Left ventricle myocardium inferior (tissue), 1 donor: ENCODE data around the gene GPR107. TPM values are rescaled to one million over a fixed set of nuclear protein-coding genes. Genes with fewer than 3 reads are reported as not detected.
A peak's percentile ranks its signal among the peaks of the same experiment; 100 is the strongest.

Experiments
- DNase-seq: peaks from one replicate; pipeline ENCODE4 v3.0.0-alpha.2; 2020
- H3K27ac ChIP-seq: fragments of 200-600 bp; replicated peaks from 2 replicates; pipeline ENCODE4 v1.8.0; 2021
- H3K27me3 ChIP-seq: fragments of 200-600 bp; 2 replicates; pipeline ENCODE4 v1.8.0; 2021; ENCODE audit warnings: low read depth
- H3K36me3 ChIP-seq: fragments of 200-600 bp; 2 replicates; pipeline ENCODE4 v1.8.0; 2021
- H3K4me1 ChIP-seq: fragments of 200-600 bp; 2 replicates; pipeline ENCODE4 v1.8.0; 2021
- H3K4me3 ChIP-seq: fragments of 200-600 bp; 2 replicates; pipeline ENCODE4 v1.8.0; 2021; ENCODE audit warnings: mild to moderate bottlenecking, moderate library complexity
- H3K9me3 ChIP-seq: fragments of 200-600 bp; replicated peaks from 2 replicates; pipeline ENCODE4 v1.8.0; 2021
- intact Hi-C: fragments of 100-400 bp; cut with micrococcal nuclease; formaldehyde crosslinking; loops from one replicate; pipeline ENCODE4 v1.11.0; 2022
- total RNA-seq: library from RNA; stranded (reverse); fragmentation: NEBNext Ultra II Directional; extraction: Animal tissue kit (Norgen Biotek cat#: 25700); gene quantifications from one replicate; pipeline ENCODE4 v1.2.1, GENCODE V29; 2021
- TF ChIP-seq, protein P1 (sequence below): fragments of 200-600 bp; IDR thresholded peaks from 2 replicates; pipeline ENCODE4 v1.8.0; 2021; ENCODE audit warnings: antibody characterized with exemption, mild to moderate bottlenecking, borderline replicate concordance
- donor health status: DM: no; HTN: yes; CAD: no; lungs with severe emphysema.

GPR107 gene
- total RNA-seq, 1 donor from 2014 or later = 23.3 TPM

DNA sequence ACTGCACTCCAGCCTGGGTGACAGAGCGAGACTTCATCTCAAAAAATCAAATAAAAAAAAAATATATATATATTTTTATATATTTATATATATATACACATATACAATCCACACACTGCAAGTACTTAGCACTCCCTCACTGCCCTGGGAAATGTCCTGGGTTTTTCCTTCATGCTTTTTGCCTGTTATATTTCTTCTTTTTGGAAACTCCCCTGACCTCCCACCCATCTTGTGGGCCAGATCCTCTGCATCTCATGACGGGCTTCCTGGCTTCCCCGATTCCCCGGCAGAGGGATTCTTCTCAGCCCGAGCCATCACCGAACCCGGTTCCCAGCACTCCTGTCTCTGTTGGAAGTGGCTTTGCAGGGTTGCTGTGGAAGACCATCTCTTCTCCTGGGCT, 79.0 kb downstream of the GPR107 start:
- TF ChIP-seq, protein P1, sequence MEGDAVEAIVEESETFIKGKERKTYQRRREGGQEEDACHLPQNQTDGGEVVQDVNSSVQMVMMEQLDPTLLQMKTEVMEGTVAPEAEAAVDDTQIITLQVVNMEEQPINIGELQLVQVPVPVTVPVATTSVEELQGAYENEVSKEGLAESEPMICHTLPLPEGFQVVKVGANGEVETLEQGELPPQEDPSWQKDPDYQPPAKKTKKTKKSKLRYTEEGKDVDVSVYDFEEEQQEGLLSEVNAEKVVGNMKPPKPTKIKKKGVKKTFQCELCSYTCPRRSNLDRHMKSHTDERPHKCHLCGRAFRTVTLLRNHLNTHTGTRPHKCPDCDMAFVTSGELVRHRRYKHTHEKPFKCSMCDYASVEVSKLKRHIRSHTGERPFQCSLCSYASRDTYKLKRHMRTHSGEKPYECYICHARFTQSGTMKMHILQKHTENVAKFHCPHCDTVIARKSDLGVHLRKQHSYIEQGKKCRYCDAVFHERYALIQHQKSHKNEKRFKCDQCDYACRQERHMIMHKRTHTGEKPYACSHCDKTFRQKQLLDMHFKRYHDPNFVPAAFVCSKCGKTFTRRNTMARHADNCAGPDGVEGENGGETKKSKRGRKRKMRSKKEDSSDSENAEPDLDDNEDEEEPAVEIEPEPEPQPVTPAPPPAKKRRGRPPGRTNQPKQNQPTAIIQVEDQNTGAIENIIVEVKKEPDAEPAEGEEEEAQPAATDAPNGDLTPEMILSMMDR = no peak
- H3K36me3 ChIP-seq = peaks cover 51% of the 10 kb centered on the region
- no peak for DNase-seq

GRCh38 chr9:130137081-130137640, 83.5 kb downstream of the GPR107 start:
- H3K36me3 ChIP-seq = peaks cover 23% of the 10 kb centered on the region
- intact Hi-C loops = no loop called here
- no peaks in the 10 kb centered on the region for H3K27me3 ChIP-seq
- no peak for DNase-seq
- peaks cover 36% of the 10 kb centered on the region for H3K4me1 ChIP-seq
- TF ChIP-seq, protein P1 = no peak
- H3K9me3 ChIP-seq = no peaks in the 10 kb centered on the region
- no peak overlapping the region for H3K4me3 ChIP-seq
- no peak overlapping the region for H3K27ac ChIP-seq

More for the DNA sequence above, 79.0 kb downstream of the GPR107 start:
- H3K9me3 ChIP-seq = no peaks in the 10 kb centered on the region
- H3K27me3 ChIP-seq = no peaks in the 10 kb centered on the region
- intact Hi-C loops = no loop called here
- H3K4me3 ChIP-seq = no peak overlapping the region
- H3K4me1 ChIP-seq = peaks cover 23% of the 10 kb centered on the region
- H3K27ac ChIP-seq = no peak overlapping the region

DNA sequence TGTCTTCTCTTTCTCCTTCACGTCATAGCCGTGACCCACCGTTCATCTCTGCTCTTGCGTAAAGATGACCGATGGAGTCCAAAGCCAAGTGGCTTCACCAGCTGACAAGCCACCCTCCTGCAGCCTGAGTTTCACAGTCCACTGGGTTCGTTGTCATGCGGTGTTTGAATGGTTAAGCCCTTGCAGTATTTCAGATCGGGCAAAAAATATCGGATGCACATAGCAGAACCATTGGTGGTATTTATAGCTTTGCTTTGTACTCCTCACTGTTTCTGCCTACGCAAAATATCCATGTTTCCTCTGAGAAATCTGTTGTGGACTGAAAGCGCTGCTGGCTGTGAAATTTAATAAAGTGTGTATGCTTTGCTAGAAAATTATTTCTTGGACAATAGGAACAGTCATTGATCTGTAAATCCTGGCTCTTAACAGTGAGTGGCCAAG, 84.0 kb downstream of the GPR107 start:
- TF ChIP-seq, protein P1 = no peak
- Histone ChIP-seq H3K4me3 (no peak overlapping the region), H3K9me3 (no peaks in the 10 kb centered on the region), H3K36me3 (peaks cover 23% of the 10 kb centered on the region), H3K27ac (peak overlapping the region; percentile 60), H3K4me1 (peaks cover 36% of the 10 kb centered on the region), H3K27me3 (no peaks in the 10 kb centered on the region)
- intact Hi-C loops = no loop called here
- no peak for DNase-seq

DNA sequence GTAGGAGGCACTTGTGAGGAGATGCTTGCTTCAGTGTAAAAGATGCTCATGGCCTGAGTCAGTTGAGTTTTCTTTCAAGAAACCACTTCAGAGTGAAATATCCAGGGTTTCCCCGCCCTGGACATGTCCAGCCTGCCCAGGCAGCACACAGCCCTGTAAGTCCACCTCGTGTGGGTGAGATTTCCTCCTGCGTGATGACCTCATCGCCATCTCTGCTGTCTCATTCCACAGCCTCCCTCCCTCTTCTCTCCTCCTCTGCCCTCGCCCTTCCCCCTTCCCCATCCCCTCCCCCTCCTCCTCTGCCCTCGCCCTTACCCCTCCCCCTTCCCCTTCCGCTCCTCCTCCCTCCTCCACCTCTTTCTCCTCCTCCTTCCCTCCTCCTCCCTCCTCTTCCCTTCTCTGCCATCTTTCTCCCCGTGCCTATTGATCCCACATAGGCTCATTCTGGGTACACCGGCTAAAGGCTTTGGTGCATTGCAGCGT, 84.5 kb downstream of the GPR107 start:
- intact Hi-C loops = no loop called here
- peaks cover 20% of the 10 kb centered on the region for H3K36me3 ChIP-seq
- TF ChIP-seq, protein P1 = no peak
- H3K27me3 ChIP-seq = no peaks in the 10 kb centered on the region
- DNase-seq = peak; percentile 51
- peaks cover 36% of the 10 kb centered on the region for H3K4me1 ChIP-seq
- H3K9me3 ChIP-seq = no peaks in the 10 kb centered on the region
- H3K27ac ChIP-seq = peak overlapping the region; percentile 60
- H3K4me3 ChIP-seq = no peak overlapping the region

GRCh38 chr9:130138791-130139190, 85.1 kb downstream of the GPR107 start:
- no peak overlapping the region for H3K4me3 ChIP-seq
- intact Hi-C loops = no loop called here
- TF ChIP-seq, protein P1 = no peak
- H3K27me3 ChIP-seq = no peaks in the 10 kb centered on the region
- H3K9me3 ChIP-seq = no peaks in the 10 kb centered on the region
- H3K27ac ChIP-seq = peak overlapping the region; percentile 60
- peaks cover 39% of the 10 kb centered on the region for H3K4me1 ChIP-seq
- H3K36me3 ChIP-seq = peaks cover 14% of the 10 kb centered on the region
- DNase-seq = peak; percentile 48
